Activated CD8-positive, alpha-beta memory T cell treated with anti-CD3 and anti-CD28 coated beads, Interleukin-2, amount 50 U/mL, for 1 hour (primary cell): ENCODE results near the gene HMBS.

Experiments used
- DNase-seq: peaks from one replicate; pipeline ENCODE4 v3.0.0-alpha.2; 2020; ENCODE audit errors: extremely low read depth

Gene HMBS

DNA sequence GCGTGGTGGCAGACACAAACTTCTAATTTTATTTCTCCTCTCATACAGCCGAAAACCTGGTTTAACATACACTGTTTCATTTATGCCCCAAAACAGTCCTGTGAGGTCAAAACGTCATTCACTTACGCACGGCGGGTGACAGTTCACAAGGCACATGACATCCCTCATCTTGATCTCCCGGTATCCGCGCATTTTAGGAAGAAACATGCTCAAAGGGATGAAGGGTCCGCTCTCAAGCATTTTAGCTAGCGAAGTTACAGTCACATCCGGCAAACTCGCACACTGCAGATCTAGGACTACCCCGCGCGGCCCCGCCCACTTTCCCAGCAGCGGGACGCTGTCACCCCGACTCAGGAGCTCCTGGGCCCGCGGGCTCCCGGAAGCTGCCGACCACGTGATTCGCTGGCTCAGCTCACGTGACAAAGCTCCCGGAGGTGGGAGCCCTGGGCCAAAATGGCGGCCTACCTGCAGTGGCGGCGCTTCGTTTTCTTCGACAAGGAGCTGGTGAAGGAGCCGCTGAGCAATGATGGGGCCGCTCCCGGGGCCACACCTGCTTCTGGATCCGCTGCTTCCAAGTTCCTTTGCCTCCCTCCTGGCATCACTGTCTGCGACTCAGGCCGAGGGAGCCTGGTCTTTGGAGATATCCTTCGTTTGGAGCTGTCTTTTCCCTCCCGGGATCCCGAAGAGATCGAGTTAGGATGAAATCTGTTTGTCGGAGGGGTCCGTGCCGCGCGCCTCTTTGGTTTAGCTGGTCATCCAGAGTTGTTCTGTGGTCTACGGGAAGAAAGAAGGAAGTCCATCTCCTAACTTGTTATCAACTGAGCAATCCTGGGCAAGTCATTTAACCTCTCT lies 17.1 kb upstream of the HMBS start, which contains the start of gene VPS11:
Gene VPS11, plus strand, starts transcription at position 448 of the 852 bp plus-strand sequence. Its CDS starts 6 bp downstream, at position 454.
- peak; percentile 90 for DNase-seq

DNA sequence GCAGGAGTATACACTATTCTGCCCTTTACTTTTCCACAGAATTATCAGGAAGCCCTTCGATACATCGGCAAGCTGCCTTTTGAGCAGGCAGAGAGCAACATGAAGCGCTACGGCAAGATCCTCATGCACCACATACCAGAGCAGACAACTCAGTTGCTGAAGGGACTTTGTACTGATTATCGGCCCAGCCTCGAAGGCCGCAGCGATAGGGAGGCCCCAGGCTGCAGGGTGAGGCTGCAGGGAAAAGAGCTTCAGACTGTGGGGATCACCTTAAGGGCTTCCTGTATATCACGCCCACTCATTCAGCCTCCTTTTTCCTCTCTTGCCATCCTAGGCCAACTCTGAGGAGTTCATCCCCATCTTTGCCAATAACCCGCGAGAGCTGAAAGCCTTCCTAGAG lies 6.8 kb upstream of the HMBS start:
- DNase-seq, result no peak

DNA sequence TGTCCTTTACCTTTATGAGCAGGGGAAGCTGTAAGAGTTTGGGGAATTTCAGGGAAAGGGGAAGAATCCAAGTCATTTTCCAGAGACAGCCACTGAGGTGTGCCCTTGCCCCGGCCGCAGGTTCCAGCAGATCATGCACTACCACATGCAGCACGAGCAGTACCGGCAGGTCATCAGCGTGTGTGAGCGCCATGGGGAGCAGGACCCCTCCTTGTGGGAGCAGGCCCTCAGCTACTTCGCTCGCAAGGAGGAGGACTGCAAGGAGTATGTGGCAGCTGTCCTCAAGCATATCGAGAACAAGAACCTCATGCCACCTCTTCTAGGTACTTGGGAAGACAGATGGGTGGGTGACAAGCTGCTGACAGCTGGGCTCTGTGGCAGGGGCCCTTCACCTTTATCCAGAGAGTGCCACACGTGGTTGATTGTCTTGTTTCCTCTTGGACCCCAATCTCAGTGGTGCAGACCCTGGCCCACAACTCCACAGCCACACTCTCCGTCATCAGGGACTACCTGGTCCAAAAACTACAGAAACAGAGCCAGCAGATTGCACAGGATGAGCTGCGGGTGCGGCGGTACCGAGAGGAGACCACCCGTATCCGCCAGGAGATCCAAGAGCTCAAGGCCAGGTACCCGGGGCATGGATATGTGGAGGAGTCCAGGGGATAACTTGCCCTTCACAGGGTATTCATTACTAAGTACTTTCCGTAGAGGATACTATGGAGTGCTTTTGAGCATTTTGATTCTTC lies 5.8 kb upstream of the HMBS start:
- DNase-seq, result no peak

- no peak for DNase-seq
These were observed 2.9 kb upstream of the HMBS start for GRCh38 chr11:119081682-119082260.

GRCh38 chr11:119085437-119085847 lies 761 bp downstream of the HMBS start:
- DNase-seq, result no peak

DNA sequence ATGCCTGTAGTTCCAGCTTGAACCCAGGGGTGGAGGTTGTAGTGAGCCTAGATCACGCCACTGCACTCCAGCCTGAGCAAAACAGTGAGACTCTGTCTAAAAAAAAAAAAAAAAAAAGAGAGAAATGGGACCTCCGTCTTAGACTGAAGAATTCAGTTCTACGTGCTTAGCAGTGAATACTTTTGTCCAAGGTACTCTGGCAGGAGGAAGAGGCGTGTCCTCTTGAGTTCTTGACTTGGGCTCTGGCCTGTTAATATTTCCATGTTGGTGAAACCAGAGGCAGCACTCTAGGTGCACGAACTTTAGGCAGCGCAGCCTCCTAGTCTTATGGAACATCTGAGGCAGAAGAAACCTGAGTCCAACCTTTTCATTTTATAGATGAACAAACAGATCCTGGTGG lies 2.4 kb downstream of the HMBS start:
- DNase-seq, result no peak

DNA sequence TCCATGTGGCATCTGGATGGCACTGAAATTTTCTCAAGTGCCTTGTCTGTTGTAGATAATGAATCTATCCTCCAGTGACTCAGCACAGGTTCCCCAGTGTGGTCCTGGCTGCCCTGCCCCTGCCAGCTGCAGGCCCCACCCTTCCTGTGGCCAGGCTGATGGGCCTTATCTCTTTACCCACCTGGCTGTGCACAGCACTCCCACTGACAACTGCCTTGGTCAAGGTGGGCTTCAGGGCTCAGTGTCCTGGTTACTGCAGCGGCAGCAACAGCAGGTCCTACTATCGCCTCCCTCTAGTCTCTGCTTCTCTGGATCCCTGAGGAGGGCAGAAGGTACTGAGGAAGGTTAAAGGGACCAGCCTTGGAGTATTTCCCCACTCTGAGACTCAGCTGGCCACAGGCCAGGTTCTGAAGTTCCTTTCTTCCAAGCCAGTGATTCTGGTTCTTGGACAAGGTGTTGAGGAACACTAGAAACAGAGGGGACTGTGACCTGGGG lies 3.1 kb downstream of the HMBS start:
- no peak for DNase-seq

DNA sequence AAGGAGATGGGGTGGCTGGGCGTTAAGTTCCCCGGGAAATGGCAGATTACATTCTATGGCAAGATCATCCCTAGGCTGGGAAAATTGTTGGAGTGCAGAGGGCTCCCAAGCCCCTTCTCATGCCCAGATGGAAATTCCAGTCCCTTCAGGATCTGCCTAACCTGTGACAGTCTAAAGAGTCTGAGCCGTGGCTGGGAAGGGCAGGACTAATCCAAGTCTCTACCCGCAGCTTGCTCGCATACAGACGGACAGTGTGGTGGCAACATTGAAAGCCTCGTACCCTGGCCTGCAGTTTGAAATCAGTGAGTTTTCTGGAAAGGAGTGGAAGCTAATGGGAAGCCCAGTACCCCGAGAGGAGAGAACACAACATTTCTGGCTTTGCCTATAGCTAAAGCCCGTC lies 3.7 kb downstream of the HMBS start:
- DNase-seq, result no peak

- no peak for DNase-seq
These were observed 4.6 kb downstream of the HMBS start for GRCh38 chr11:119089319-119089718.

GRCh38 chr11:119091178-119091577 lies 6.5 kb downstream of the HMBS start:
- DNase-seq, result no peak

DNA sequence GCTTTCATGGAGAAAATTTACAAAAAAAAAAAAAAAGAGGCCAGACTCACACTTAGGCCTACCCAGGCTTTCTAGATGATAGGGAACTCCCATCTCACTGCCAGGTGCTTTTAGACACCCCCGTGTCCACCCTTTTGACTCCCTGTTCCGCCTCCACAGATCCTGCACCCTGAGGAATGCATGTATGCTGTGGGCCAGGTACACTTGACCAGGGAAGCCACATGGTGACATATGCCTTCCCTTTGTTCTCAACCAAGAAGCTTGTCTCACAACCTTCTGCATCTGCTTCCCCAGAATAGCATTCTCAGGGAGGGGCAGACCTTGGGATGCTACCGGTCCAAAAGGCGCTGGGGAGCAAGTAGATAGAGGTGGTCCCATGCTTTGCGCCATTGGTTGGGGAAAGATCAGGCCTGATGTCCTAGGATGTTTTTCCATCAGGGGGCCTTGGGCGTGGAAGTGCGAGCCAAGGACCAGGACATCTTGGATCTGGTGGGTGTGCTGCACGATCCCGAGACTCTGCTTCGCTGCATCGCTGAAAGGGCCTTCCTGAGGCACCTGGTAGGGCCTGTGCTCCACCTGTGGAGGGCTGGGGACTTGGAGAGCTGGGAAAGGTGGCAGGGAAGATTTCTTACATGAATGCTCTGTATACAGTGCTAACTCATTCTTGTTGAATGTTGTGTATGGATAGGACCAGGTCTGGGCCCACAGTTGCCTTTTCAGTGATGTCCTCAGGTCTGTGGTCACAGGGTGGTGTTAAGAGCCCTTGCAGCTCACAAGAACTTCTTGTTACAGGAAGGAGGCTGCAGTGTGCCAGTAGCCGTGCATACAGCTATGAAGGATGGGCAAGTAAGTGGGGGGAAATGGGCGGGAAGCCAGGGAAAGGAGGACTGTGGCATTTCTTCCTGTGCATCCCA lies 7.5 kb downstream of the HMBS start:
- no peak for DNase-seq

DNA sequence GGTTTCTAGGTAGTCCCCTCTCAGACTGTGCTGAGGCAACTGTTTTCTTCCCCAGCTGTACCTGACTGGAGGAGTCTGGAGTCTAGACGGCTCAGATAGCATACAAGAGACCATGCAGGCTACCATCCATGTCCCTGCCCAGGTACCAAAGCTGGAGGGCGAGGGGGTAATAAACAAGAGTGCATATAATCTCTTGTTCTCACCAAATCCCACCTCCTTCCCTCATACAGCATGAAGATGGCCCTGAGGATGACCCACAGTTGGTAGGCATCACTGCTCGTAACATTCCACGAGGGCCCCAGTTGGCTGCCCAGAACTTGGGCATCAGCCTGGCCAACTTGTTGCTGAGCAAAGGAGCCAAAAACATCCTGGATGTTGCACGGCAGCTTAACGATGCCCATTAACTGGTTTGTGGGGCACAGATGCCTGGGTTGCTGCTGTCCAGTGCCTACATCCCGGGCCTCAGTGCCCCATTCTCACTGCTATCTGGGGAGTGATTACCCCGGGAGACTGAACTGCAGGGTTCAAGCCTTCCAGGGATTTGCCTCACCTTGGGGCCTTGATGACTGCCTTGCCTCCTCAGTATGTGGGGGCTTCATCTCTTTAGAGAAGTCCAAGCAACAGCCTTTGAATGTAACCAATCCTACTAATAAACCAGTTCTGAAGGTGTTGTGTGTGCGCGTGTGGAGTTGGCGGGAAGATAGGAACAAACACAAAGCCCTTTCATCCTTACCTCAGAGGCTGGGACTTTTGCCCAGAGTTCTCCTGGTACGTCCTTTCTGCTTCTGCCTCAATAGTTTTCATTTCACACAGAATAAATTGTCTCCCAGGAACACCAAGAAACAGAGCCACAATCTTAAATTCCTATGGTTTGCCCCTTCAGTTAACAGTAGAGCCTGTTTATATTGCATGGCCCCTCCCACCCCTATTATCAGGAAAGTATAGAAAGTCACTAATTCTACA lies 8.5 kb downstream of the HMBS start:
- DNase-seq, result no peak

DNA sequence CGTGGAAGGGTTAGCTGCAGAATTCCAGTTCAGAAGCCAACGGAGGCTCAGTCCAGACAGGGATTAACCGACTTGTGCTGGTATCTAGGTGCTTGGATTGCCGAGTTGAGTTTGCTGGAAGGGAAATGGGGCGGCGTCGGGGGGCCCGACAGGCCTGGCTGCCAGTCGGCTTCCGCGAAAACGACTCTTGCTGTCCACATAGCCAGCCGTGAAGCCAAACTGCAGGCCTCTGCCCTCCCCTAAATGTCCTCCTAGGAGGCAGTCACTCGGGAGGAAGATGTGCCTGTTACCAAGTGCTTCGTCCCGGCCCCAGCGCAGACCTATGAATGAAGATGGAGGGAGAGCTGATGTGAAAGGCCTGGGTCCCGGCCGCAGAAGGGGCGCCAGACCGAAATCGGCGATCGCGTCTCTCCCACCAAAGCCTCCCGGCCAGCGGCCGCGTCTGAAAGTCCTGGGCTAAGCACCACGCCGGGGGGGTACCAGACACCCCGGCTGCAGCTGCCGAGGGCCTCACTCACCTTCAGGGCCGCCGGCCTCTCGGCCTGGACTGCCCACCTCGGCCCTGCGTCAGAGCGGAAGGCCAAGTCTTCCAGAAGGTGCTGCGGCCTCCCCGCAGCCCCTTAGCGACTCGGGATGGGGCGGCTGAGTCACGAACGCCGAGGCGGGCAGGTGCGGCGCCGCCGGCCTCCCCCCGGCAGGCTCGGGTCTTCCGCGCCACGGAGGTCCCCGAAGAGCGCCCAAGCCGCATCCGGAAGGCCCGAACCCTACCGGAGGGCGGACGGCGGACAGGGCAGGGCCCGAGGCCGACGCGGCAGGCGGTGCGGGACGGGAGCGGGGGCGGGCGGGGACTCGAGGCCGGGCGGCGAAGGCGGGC lies 9.5 kb downstream of the HMBS start:
- no peak for DNase-seq

DNA sequence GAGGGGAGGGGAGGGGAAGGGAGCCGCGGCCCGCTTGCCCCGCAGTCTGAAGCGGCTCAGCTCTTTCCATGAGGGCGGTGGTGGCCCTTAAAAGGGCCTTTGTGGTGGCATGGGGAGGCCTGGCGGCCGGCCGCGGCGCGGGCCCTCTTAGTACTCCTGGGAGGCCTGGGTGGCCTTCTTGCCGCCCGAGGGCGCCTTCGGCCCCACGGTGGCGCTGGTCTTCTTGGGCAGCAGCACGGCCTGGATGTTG lies 10.1 kb downstream of the HMBS start:
- no peak for DNase-seq

DNA sequence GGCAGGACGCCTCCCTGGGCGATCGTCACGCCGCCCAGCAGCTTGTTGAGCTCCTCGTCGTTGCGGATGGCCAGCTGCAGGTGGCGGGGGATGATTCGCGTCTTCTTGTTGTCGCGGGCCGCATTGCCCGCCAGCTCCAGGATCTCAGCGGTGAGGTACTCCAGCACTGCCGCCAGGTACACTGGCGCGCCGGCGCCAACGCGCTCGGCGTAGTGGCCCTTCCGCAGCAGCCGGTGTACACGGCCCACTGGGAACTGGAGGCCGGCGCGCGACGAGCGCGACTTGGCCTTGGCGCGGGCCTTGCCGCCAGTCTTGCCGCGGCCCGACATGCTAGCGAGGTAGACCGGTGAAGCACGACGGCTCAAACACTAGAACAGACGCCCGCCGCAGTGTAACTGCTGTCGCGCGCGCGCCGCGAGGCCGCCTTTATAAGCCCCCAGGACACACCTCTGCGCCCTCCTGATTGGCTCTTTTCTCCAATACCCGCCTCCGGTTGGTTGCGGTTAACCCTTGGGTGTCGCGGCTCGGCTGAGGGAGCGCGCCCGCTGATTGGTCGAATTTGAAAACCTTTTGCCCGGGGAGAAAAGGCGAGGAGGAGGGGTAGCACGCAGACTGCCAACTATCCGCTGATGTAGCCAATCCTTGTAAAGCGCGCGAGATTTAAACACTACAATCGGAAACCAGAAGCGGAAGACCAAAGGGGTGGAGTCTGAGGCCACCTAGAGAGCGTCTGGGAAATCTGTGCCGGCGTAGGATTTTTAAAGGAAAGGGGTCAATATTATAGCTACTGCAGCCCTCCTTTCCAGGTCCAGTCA lies 10.6 kb downstream of the HMBS start:
- DNase-seq, result peak; percentile 100

- no peak for DNase-seq
These were observed 15.0 kb downstream of the HMBS start for GRCh38 chr11:119099711-119100110.

DNA sequence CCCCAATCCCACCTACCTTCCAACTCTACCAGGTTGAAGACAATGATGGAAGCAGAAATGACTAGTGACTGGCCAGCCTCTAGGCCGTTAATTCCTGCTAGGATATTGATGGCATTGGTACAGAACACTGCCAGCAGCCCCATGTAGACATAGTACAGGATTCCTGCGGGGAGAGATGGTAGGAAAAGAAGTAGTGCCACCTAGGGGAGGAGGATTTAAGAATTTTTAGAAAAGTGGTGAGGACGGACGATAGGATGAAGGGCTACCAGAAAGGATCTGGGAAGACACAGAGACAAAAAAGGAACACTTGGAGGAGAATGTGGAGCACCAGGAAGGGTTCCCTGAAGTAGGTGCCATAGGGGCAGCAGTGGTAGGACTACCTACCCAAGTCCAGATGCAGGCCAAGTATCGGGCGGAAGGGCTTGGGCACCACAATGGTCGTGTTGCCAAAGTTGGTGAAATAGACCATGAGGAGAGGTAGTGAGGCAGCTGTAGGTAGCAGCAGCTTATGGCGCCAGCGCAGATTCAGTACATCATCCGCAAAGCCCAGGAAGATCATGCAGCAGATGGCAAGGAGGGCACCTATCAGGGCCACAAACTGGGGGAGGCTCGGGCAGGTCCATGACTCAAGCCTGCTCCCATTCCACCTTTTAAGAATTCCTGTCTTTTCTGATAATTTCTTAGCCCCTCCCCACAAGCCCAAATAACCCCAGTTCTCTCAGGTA lies 15.7 kb downstream of the HMBS start:
- DNase-seq, result no peak
